ENCODE data around the gene TTLL13.

DNA sequence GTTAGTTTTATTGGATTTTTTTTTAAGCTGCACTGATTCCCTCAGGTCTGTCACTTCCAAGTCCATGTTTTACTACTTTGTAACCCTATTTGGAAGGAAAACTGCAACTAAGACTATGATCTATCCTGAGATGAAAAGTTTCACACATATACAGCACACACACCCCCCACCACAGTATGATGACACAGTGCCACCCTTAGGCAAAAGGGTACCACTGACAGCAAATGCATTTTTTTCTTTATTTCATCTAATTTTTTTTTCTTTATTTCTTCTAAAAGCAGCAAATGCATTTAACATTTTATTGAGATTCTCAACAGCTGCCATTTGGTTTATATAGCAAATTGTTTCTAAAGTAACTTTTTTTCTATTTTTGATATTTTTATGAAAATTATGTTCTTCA is 37.3 kb downstream of the TTLL13 start:
- TF ChIP-seq POLR2A (IDR thresholded peaks at IDR 0.05; ENCODE audit: low read length), result no peak
- TF ChIP-seq GATA1 (IDR thresholded peaks at IDR 0.05; ENCODE audit: low read depth, low read length), result no peak

All from erythroblast (primary cell).